HCT116 (cell line): Measurements from ENCODE around the gene MSRB2. TPM values are rescaled to one million over a fixed set of nuclear protein-coding genes. Genes with fewer than 3 reads are reported as not detected.

ENCODE experiments used
- ATAC-seq: fragments of 200-7000 bp; cut with Tn5 transposase; 2 replicates; pipeline ENCODE4 v1.9.1; 2020; ENCODE audit warnings: mild to moderate bottlenecking, moderate library complexity
- BruUV-seq: library from RNA; stranded (reverse); fragments of 400-500 nt; replicated peaks from 2 replicates; lab custom pipeline; 2021; lab: Mats Ljungman, UMichigan
- CTCF ChIA-PET: fragments of 300-600 bp; sonication (Branson Sonifier 250); formaldehyde crosslinking; loops from one replicate; lab custom pipeline; 2021; ENCODE audit warnings: antibody characterized with exemption; lab: Charles Lee
- POLR2A ChIA-PET: fragments of 300-600, 350-600 bp; sonication (Branson Sonifier 250); formaldehyde crosslinking; loops from one replicate; lab custom pipeline; 2021; ENCODE audit warnings: antibody characterized with exemption; lab: Charles Lee
- RAD21 ChIA-PET, 2 experiments: fragments of 300-600 bp; sonication (Branson Sonifier 250); formaldehyde crosslinking; loops; one replicate each; lab custom pipeline; 2023; ENCODE audit warnings: low total read pairs in 2 of 2; ENCODE audit not compliant: uncharacterized antibody in 2 of 2, unreplicated experiment in 2 of 2, low non-redundant PET in 1 of 2; lab: Charles Lee
- DNase-seq: peaks from one replicate; pipeline ENCODE4 v3.0.0-alpha.2; 2010; ENCODE audit warnings: low read depth, low spot score
- H2AFZ ChIP-seq: fragments of 200-600 bp; shearing (Covaris generic), sonication (generic); 2 replicates; pipeline ENCODE4 v1.6.1; 2017; ENCODE audit warnings: low read depth, mixed run types, mixed read lengths, antibody characterized with exemption, low read length; ENCODE audit not compliant: poor library complexity, severe bottlenecking
- H3K27ac ChIP-seq: 2 replicates; pipeline ENCODE4 v1.5.1; 2012; ENCODE audit warnings: low read depth, low read length
- H3K27me3 ChIP-seq: fragments of 200-600 bp; sonication (generic); 2 replicates; pipeline ENCODE4 v1.6.1; 2016; ENCODE audit warnings: mixed run types, low read length, mixed read lengths; ENCODE audit not compliant: insufficient read depth
- H3K36me3 ChIP-seq, 2 experiments: fragments of 200-500 bp in 1 of 2; fragments of 200-600 bp in 1 of 2; sonication (Bioruptor generic) in 1 of 2; sonication (generic) in 1 of 2; 2 replicates each; pipeline versions ENCODE4 v1.5.1 to v1.6.1; 2014 to 2016; ENCODE audit warnings: low read length in 2 of 2, inconsistent platforms in 1 of 2, mixed read lengths in 1 of 2, mixed run types in 1 of 2; ENCODE audit not compliant: insufficient read depth in 2 of 2, control insufficient read depth in 1 of 2
- H3K4me1 ChIP-seq, 2 experiments: fragments of 200-600 bp in 1 of 2; sonication (generic) in 1 of 2; 2 replicates each; pipeline versions ENCODE4 v1.5.1 to v1.6.1; 2012 to 2017; ENCODE audit warnings: low read length in 2 of 2, inconsistent platforms in 1 of 2, mild to moderate bottlenecking in 1 of 2, mixed read lengths in 1 of 2, mixed run types in 1 of 2, moderate library complexity in 1 of 2; ENCODE audit not compliant: insufficient read depth in 2 of 2, control insufficient read depth in 1 of 2
- H3K4me2 ChIP-seq: fragments of 200-600 bp; sonication (generic); 2 replicates; pipeline ENCODE4 v1.6.1; 2017; ENCODE audit warnings: mixed run types, low read length, mixed read lengths
- H3K4me3 ChIP-seq, 2 experiments: fragments of 200-600 bp in 1 of 2; sonication (generic) in 1 of 2; replicated peaks in 1 of 2; 2 replicates each; pipeline ENCODE4 v1.5.1; 2011 to 2016; ENCODE audit warnings: low read length in 2 of 2, control low read depth in 1 of 2, low read depth in 1 of 2, mild to moderate bottlenecking in 1 of 2, mixed read lengths in 1 of 2, mixed run types in 1 of 2
- H3K79me2 ChIP-seq: fragments of 200-600 bp; sonication (generic); 2 replicates; pipeline ENCODE4 v1.6.1; 2017; ENCODE audit warnings: mild to moderate bottlenecking, mixed run types, low read length, moderate library complexity, mixed read lengths; ENCODE audit not compliant: insufficient read depth
- H3K9ac ChIP-seq: fragments of 200-600 bp; sonication (generic); 2 replicates; pipeline ENCODE4 v1.6.1; 2016; ENCODE audit warnings: low read length, mixed read lengths
- H3K9me2 ChIP-seq: fragments of 200-600 bp; sonication (generic), shearing (Covaris generic); 2 replicates; pipeline ENCODE4 v1.6.1; 2017; ENCODE audit warnings: mixed run types, mild to moderate bottlenecking, moderate library complexity; ENCODE audit not compliant: insufficient read depth
- H3K9me3 ChIP-seq, 2 experiments: fragments of 200-500 bp in 1 of 2; fragments of 200-600 bp in 1 of 2; sonication (Bioruptor generic) in 1 of 2; sonication (generic) in 1 of 2; 2 replicates each; pipeline ENCODE4 v1.6.1; 2014 to 2017; ENCODE audit warnings: low read length in 2 of 2, mixed read lengths in 2 of 2, inconsistent platforms in 1 of 2, low read depth in 1 of 2, mild to moderate bottlenecking in 1 of 2, mixed run types in 1 of 2, moderate library complexity in 1 of 2; ENCODE audit not compliant: control insufficient read depth in 1 of 2, insufficient read depth in 1 of 2
- H4K20me1 ChIP-seq: fragments of 200-600 bp; sonication (generic), shearing (Covaris generic); 2 replicates; pipeline ENCODE4 v1.6.1; 2017; ENCODE audit warnings: mixed run types, mild to moderate bottlenecking, moderate library complexity; ENCODE audit not compliant: insufficient read depth
- CEBPB ChIP-seq: IDR thresholded peaks from 2 replicates; pipeline ENCODE4 v1.6.1; 2012; ENCODE audit warnings: low read depth
- CTCF ChIP-seq, 3 experiments: fragments of 200-600 bp in 1 of 3; sonication (generic) in 1 of 3; IDR thresholded peaks in 2 of 3; conservative IDR thresholded peaks in 1 of 3; 2 replicates each; pipeline ENCODE4 v1.5.1; 2012 to 2017; ENCODE audit warnings: low read depth in 2 of 3, low read length in 2 of 3, antibody characterized with exemption in 1 of 3, borderline replicate concordance in 1 of 3, control low read depth in 1 of 3, mild to moderate bottlenecking in 1 of 3, mixed read lengths in 1 of 3, mixed run types in 1 of 3, moderate library complexity in 1 of 3; ENCODE audit not compliant: insufficient read depth in 1 of 3
- EGR1 ChIP-seq: IDR thresholded peaks from 2 replicates; pipeline ENCODE4 v1.6.1; 2012; ENCODE audit warnings: low read depth
- ELF1 ChIP-seq: IDR thresholded peaks from 2 replicates; pipeline ENCODE4 v1.6.1; 2012; ENCODE audit warnings: low read depth, borderline replicate concordance
- ZBTB33 ChIP-seq: IDR thresholded peaks from 2 replicates; pipeline ENCODE4 v1.6.1; 2011; ENCODE audit warnings: mild to moderate bottlenecking, low read length, moderate library complexity; ENCODE audit not compliant: insufficient replicate concordance; ENCODE audit errors: extremely low read depth
- intact Hi-C: fragments of 100-400 bp; cut with micrococcal nuclease; formaldehyde crosslinking; loops from 2 replicates; pipeline ENCODE4 v1.10.0; 2022
- total RNA-seq: library from RNA; stranded (reverse); gene quantifications from one replicate; pipeline ENCODE4 v1.2.1, GENCODE V29; 2021; ENCODE audit not compliant: unreplicated experiment

Gene MSRB2
- total RNA-seq, 1 experiment from 2014 or later, result 13.6 TPM

DNA sequence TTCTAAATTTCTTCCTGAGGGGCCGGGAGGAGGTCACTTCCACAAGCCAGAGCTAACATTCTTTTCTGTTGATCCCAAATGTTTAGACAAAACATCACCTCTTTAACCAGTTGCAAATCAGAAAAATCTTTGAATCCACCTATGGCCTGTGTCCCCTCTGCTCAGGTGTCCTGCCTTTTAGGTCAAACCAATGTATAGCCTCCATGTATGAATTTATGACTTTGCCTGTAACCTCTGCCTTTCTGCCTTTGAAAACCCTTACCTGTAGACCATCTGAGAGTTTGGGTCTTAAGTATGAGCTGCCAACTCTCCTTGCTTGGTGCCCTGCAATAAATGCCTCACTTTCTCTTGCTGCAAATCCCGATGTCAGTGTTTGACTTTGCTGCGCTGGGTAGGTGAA lies 44.1 kb upstream of the MSRB2 start:
- no peak overlapping the region for H3K4me3 ChIP-seq
- CTCF ChIA-PET, result no interaction called here
- no peak overlapping the region for H3K9ac ChIP-seq
- no peak for DNase-seq
- POLR2A ChIA-PET, result no interaction called here
- BruUV-seq, result no TSS peak
- H3K9me3 ChIP-seq, result no peaks in the 10 kb centered on the region
- H3K36me3 ChIP-seq, result no peaks in the 10 kb centered on the region
- H3K9me2 ChIP-seq, result peaks cover 4% of the 10 kb centered on the region; the same call in 1 of the 2 replicates
- TF ChIP-seq ZBTB33, result no peak
- TF ChIP-seq CTCF (IDR thresholded peaks at IDR 0.05 in 2 of 3, conservative IDR thresholded peaks at IDR 0.05 in 1 of 3; ENCODE audit: borderline replicate concordance in 1 of 3, insufficient read depth in 1 of 3, low read depth in 2 of 3, low read length in 2 of 3), result no peak
- TF ChIP-seq EGR1, result no peak
- no peak for TF ChIP-seq ELF1
- TF ChIP-seq CEBPB, result no peak
- intact Hi-C loops, result no loop called here
- no peak overlapping the region for H3K27ac ChIP-seq
- H3K79me2 ChIP-seq, result no peaks in the 10 kb centered on the region
- no peak overlapping the region for H2AFZ ChIP-seq
- H3K4me1 ChIP-seq, result peaks cover 5 to 24% of the 10 kb centered on the region in 2 experiments
- no peaks in the 10 kb centered on the region for H4K20me1 ChIP-seq
- H3K27me3 ChIP-seq, result no peaks in the 10 kb centered on the region
- RAD21 ChIA-PET, result no interaction called here
- no peak for ATAC-seq
- H3K4me2 ChIP-seq, result no peak overlapping the region
